GM23338 (cell line): ENCODE results near the gene RMI2. TPM values are rescaled to one million over a fixed set of nuclear protein-coding genes. Genes with fewer than 3 reads are reported as not detected.

Experiments used
- ATAC-seq: fragments of 200-7000 bp; cut with Tn5 transposase; 3 replicates; pipeline ENCODE4 v1.9.1; 2020
- DNase-seq: peaks from one replicate; pipeline ENCODE4 v3.0.0-alpha.2; 2015; ENCODE audit warnings: low spot score
- H2AFZ ChIP-seq: fragments of 200-600 bp; sonication (generic); 2 replicates; pipeline ENCODE4 v1.8.0; 2016; ENCODE audit warnings: antibody characterized with exemption, mild to moderate bottlenecking, moderate library complexity
- H3F3A ChIP-seq: fragments of 200-600 bp; sonication (generic); replicated peaks from 2 replicates; pipeline ENCODE4 v1.8.0; 2017; ENCODE audit warnings: antibody characterized with exemption, mixed run types, low read depth
- H3K27ac ChIP-seq: fragments of 200-600 bp; sonication (generic); 2 replicates; pipeline ENCODE4 v1.6.1; 2016; ENCODE audit warnings: low read depth
- H3K27me3 ChIP-seq: fragments of 200-600 bp; sonication (generic); 2 replicates; pipeline ENCODE4 v1.8.0; 2016; ENCODE audit warnings: mild to moderate bottlenecking, mixed run types, moderate library complexity; ENCODE audit not compliant: insufficient read depth
- H3K36me3 ChIP-seq: fragments of 200-600 bp; sonication (generic); 2 replicates; pipeline ENCODE4 v1.8.0; 2016; ENCODE audit warnings: mild to moderate bottlenecking; ENCODE audit not compliant: insufficient read depth
- H3K4me1 ChIP-seq: fragments of 200-600 bp; sonication (generic); 2 replicates; pipeline ENCODE4 v1.8.0; 2016; ENCODE audit warnings: mild to moderate bottlenecking, moderate library complexity; ENCODE audit not compliant: insufficient read depth
- H3K4me2 ChIP-seq: fragments of 200-600 bp; sonication (generic); 2 replicates; pipeline ENCODE4 v1.7.1; 2017; ENCODE audit warnings: mixed run types
- H3K4me3 ChIP-seq: fragments of 200-600 bp; sonication (generic); 2 replicates; pipeline ENCODE4 v1.6.1; 2016; ENCODE audit warnings: mixed run types
- H3K79me2 ChIP-seq: fragments of 200-600 bp; sonication (generic); replicated peaks from 2 replicates; pipeline ENCODE4 v1.8.0; 2017; ENCODE audit warnings: mild to moderate bottlenecking; ENCODE audit not compliant: insufficient read depth
- H3K9me2 ChIP-seq: fragments of 200-600 bp; sonication (generic); 2 replicates; pipeline ENCODE4 v1.8.0; 2017; ENCODE audit not compliant: insufficient read depth
- H4K20me1 ChIP-seq: fragments of 200-600 bp; sonication (generic); replicated peaks from 2 replicates; pipeline ENCODE4 v1.8.0; 2017; ENCODE audit warnings: mild to moderate bottlenecking; ENCODE audit not compliant: insufficient read depth
- H3K27ac Mint-ChIP-seq: 2 replicates; pipeline ENCODE4 v1.8.0; 2020; ENCODE audit warnings: inconsistent platforms, mild to moderate bottlenecking, moderate library complexity, mixed read lengths
- H3K27me3 Mint-ChIP-seq: 3 replicates; pipeline ENCODE4 v1.8.0; 2022; ENCODE audit warnings: low read depth, mild to moderate bottlenecking, moderate library complexity, mixed read lengths, inconsistent platforms; ENCODE audit not compliant: insufficient read depth, poor library complexity
- H3K36me3 Mint-ChIP-seq: 3 replicates; pipeline ENCODE4 v1.8.0; 2021; ENCODE audit warnings: low read depth, mild to moderate bottlenecking, inconsistent platforms, moderate library complexity, mixed read lengths
- H3K4me1 Mint-ChIP-seq: 3 replicates; pipeline ENCODE4 v1.8.0; 2020; ENCODE audit warnings: mild to moderate bottlenecking, inconsistent platforms, mixed read lengths
- H3K4me3 Mint-ChIP-seq: 3 replicates; pipeline ENCODE4 v1.8.0; 2021; ENCODE audit warnings: moderate library complexity, mild to moderate bottlenecking, inconsistent platforms, mixed read lengths
- H3K9me3 Mint-ChIP-seq: 3 replicates; pipeline ENCODE4 v1.8.0; 2020; ENCODE audit warnings: moderate library complexity, mild to moderate bottlenecking, inconsistent platforms, mixed read lengths
- CREB1 ChIP-seq: fragments of 250-450 bp; sonication (Bioruptor Pico); IDR thresholded peaks from 2 replicates; pipeline ENCODE4 v1.5.0; 2020; ENCODE audit warnings: low read depth, mild to moderate bottlenecking, moderate library complexity
- EZH2 ChIP-seq: fragments of 200-600 bp; sonication (generic); IDR thresholded peaks from one replicate; pipeline ENCODE4 v1.8.0; 2017; ENCODE audit warnings: antibody characterized with exemption, mild to moderate bottlenecking, low read depth; ENCODE audit not compliant: unreplicated experiment
- EZH2phosphoT487 ChIP-seq: fragments of 200-600 bp; sonication (generic); IDR thresholded peaks from one replicate; pipeline ENCODE4 v1.8.1; 2018; ENCODE audit warnings: antibody characterized with exemption; ENCODE audit not compliant: unreplicated experiment
- JUNB ChIP-seq: IDR thresholded peaks from one replicate; pipeline ENCODE4 v1.6.1; 2016; ENCODE audit warnings: antibody characterized with exemption; ENCODE audit not compliant: unreplicated experiment
- NANOG ChIP-seq: IDR thresholded peaks from 2 replicates; pipeline ENCODE4 v1.6.1; 2016; ENCODE audit warnings: antibody characterized with exemption, borderline replicate concordance
- POLR2AphosphoS5 ChIP-seq: IDR thresholded peaks from 2 replicates; pipeline ENCODE4 v1.6.1; 2016; ENCODE audit warnings: antibody characterized with exemption, low read depth
- STAT1 ChIP-seq: IDR thresholded peaks from one replicate; pipeline ENCODE4 v1.6.1; 2016; ENCODE audit warnings: antibody characterized with exemption; ENCODE audit not compliant: unreplicated experiment
- ZNF114 ChIP-seq: fragments of 250-450 bp; sonication (Bioruptor Pico); IDR thresholded peaks from 2 replicates; pipeline ENCODE4 v1.5.0; 2020; ENCODE audit warnings: mild to moderate bottlenecking, moderate library complexity
- ZNF331 ChIP-seq: fragments of 250-450 bp; sonication (Bioruptor Pico); IDR thresholded peaks from 2 replicates; pipeline ENCODE4 v1.5.0; 2020; ENCODE audit warnings: low read depth, mild to moderate bottlenecking, moderate library complexity
- polyA plus RNA-seq: library from polyadenylated mRNA; unstranded; fragments of >200 nt; fragmentation: Nextera tagmentation; extraction: Ambion mirVana; gene quantifications from 2 replicates; pipeline ENCODE4 v1.2.1, GENCODE V29; 2016
- total RNA-seq: library from RNA; depleted of rRNA; stranded (reverse); fragments of >200 nt; shearing (Covaris generic); gene quantifications from 2 replicates; pipeline ENCODE4 v1.2.3, GENCODE V29; 2014
- TF ChIP-seq, protein P1 (sequence below): IDR thresholded peaks from one replicate; pipeline ENCODE4 v1.6.1; 2018; ENCODE audit warnings: antibody characterized with exemption; ENCODE audit not compliant: unreplicated experiment
- TF ChIP-seq, protein P2 (sequence below): IDR thresholded peaks from 2 replicates; pipeline ENCODE4 v1.6.1; 2016; ENCODE audit warnings: antibody characterized with exemption
- TF ChIP-seq, protein P3 (sequence below), 2 experiments: fragments of 200-600 bp in 1 of 2; sonication (generic) in 1 of 2; conservative IDR thresholded peaks; 2 replicates each; pipeline versions ENCODE4 v1.5.1 to v1.6.1; 2016 to 2017; ENCODE audit warnings: antibody characterized with exemption in 2 of 2, low read depth in 2 of 2, mild to moderate bottlenecking in 2 of 2, moderate library complexity in 1 of 2
- TF ChIP-seq, protein P4 (sequence below): fragments of 250-450 bp; sonication (Bioruptor Pico); IDR thresholded peaks from 2 replicates; pipeline ENCODE4 v1.5.0; 2020; ENCODE audit warnings: mild to moderate bottlenecking, moderate library complexity

RMI2 gene
- total and polyA plus RNA-seq, 2 experiments from 2014 or later, result 98.2 to 108 TPM

DNA sequence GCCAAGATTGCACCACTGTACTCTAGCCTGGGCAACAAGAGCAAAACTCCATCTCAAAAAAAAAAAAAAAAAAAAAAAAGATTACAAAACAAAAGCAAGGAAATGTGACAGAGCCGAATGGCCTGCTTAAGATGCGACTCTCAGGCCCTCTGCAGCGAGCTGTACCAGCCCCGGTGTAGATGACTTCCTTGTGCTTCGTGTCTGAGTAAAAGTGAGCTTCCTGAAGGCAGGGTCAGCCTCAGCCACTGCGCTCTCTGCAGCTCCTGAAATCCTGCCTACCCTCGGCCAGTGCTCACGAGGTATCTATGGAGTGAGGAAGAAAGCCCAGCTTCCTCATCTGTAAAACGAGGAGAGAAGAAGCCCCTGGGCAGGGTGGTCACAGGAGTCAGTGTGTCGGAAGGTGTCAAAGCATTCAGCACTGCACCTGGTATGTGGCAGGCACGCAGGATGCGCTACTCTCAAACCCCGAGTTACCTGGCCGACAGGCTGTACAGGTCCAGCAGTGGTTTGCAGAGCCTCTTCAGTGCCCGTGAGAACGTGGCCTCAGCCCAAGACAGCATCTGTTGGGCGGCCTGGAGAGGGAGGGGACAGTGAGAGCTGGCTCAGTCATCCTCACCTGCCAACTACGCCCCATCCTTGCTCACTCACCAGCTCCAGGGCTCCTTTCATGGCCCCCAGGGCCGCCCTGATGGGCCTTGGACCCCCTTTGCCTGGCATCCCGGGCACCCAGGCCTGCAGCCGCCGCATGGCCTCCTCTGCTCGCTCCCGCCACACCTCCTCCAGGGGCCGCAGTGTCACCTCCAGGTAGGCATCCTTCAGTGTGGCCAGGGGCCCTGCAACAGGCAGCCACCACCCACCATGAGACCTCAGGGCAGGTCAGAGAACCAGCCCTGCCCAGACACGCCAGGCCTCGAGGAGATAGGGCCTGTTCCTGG is 44.6 kb downstream of the RMI2 start:
- Mint-ChIP-seq H3K4me3 (no peak overlapping the region; the same call in 2 of the 3 replicates), H3K27me3 (peaks cover 17% of the 10 kb centered on the region), H3K4me1 (peaks cover 34% of the 10 kb centered on the region), H3K9me3 (no peaks in the 10 kb centered on the region; the same call in 2 of the 3 replicates), H3K36me3 (no peaks in the 10 kb centered on the region), H3K27ac (no peak overlapping the region)
- Histone ChIP-seq H3K4me2 (no peak overlapping the region), H3K27me3 (no peaks in the 10 kb centered on the region), H2AFZ (no peak overlapping the region), H3K4me3 (no peak overlapping the region), H3K27ac (no peak overlapping the region), H3K4me1 (peaks cover 12% of the 10 kb centered on the region), H3K9me2 (no peaks in the 10 kb centered on the region), H3K79me2 (no peaks in the 10 kb centered on the region), H3K36me3 (no peaks in the 10 kb centered on the region), H4K20me1 (no peaks in the 10 kb centered on the region), H3F3A (peaks cover 3% of the 10 kb centered on the region; the same call in 1 of the 2 replicates)
- DNase-seq (no peak), ATAC-seq (no peak)
- TF ChIP-seq EZH2phosphoT487, result no peak
- TF ChIP-seq, protein P1, sequence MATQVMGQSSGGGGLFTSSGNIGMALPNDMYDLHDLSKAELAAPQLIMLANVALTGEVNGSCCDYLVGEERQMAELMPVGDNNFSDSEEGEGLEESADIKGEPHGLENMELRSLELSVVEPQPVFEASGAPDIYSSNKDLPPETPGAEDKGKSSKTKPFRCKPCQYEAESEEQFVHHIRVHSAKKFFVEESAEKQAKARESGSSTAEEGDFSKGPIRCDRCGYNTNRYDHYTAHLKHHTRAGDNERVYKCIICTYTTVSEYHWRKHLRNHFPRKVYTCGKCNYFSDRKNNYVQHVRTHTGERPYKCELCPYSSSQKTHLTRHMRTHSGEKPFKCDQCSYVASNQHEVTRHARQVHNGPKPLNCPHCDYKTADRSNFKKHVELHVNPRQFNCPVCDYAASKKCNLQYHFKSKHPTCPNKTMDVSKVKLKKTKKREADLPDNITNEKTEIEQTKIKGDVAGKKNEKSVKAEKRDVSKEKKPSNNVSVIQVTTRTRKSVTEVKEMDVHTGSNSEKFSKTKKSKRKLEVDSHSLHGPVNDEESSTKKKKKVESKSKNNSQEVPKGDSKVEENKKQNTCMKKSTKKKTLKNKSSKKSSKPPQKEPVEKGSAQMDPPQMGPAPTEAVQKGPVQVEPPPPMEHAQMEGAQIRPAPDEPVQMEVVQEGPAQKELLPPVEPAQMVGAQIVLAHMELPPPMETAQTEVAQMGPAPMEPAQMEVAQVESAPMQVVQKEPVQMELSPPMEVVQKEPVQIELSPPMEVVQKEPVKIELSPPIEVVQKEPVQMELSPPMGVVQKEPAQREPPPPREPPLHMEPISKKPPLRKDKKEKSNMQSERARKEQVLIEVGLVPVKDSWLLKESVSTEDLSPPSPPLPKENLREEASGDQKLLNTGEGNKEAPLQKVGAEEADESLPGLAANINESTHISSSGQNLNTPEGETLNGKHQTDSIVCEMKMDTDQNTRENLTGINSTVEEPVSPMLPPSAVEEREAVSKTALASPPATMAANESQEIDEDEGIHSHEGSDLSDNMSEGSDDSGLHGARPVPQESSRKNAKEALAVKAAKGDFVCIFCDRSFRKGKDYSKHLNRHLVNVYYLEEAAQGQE, result no peak
- TF ChIP-seq, protein P2, sequence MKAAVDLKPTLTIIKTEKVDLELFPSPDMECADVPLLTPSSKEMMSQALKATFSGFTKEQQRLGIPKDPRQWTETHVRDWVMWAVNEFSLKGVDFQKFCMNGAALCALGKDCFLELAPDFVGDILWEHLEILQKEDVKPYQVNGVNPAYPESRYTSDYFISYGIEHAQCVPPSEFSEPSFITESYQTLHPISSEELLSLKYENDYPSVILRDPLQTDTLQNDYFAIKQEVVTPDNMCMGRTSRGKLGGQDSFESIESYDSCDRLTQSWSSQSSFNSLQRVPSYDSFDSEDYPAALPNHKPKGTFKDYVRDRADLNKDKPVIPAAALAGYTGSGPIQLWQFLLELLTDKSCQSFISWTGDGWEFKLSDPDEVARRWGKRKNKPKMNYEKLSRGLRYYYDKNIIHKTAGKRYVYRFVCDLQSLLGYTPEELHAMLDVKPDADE, result no peak
- no peak for TF ChIP-seq ZNF331 (CRISPR knock-in tag)
- no peak for TF ChIP-seq EZH2
- TF ChIP-seq STAT1, result no peak
- TF ChIP-seq, protein P3, sequence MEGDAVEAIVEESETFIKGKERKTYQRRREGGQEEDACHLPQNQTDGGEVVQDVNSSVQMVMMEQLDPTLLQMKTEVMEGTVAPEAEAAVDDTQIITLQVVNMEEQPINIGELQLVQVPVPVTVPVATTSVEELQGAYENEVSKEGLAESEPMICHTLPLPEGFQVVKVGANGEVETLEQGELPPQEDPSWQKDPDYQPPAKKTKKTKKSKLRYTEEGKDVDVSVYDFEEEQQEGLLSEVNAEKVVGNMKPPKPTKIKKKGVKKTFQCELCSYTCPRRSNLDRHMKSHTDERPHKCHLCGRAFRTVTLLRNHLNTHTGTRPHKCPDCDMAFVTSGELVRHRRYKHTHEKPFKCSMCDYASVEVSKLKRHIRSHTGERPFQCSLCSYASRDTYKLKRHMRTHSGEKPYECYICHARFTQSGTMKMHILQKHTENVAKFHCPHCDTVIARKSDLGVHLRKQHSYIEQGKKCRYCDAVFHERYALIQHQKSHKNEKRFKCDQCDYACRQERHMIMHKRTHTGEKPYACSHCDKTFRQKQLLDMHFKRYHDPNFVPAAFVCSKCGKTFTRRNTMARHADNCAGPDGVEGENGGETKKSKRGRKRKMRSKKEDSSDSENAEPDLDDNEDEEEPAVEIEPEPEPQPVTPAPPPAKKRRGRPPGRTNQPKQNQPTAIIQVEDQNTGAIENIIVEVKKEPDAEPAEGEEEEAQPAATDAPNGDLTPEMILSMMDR (conservative IDR thresholded peaks at IDR 0.05; ENCODE audit: low read depth in 2 of 2), result no peak
- no peak for TF ChIP-seq CREB1 (CRISPR knock-in tag)
- no peak for TF ChIP-seq NANOG
- TF ChIP-seq ZNF114, result no peak
- no peak for TF ChIP-seq POLR2AphosphoS5
- TF ChIP-seq, protein P4, sequence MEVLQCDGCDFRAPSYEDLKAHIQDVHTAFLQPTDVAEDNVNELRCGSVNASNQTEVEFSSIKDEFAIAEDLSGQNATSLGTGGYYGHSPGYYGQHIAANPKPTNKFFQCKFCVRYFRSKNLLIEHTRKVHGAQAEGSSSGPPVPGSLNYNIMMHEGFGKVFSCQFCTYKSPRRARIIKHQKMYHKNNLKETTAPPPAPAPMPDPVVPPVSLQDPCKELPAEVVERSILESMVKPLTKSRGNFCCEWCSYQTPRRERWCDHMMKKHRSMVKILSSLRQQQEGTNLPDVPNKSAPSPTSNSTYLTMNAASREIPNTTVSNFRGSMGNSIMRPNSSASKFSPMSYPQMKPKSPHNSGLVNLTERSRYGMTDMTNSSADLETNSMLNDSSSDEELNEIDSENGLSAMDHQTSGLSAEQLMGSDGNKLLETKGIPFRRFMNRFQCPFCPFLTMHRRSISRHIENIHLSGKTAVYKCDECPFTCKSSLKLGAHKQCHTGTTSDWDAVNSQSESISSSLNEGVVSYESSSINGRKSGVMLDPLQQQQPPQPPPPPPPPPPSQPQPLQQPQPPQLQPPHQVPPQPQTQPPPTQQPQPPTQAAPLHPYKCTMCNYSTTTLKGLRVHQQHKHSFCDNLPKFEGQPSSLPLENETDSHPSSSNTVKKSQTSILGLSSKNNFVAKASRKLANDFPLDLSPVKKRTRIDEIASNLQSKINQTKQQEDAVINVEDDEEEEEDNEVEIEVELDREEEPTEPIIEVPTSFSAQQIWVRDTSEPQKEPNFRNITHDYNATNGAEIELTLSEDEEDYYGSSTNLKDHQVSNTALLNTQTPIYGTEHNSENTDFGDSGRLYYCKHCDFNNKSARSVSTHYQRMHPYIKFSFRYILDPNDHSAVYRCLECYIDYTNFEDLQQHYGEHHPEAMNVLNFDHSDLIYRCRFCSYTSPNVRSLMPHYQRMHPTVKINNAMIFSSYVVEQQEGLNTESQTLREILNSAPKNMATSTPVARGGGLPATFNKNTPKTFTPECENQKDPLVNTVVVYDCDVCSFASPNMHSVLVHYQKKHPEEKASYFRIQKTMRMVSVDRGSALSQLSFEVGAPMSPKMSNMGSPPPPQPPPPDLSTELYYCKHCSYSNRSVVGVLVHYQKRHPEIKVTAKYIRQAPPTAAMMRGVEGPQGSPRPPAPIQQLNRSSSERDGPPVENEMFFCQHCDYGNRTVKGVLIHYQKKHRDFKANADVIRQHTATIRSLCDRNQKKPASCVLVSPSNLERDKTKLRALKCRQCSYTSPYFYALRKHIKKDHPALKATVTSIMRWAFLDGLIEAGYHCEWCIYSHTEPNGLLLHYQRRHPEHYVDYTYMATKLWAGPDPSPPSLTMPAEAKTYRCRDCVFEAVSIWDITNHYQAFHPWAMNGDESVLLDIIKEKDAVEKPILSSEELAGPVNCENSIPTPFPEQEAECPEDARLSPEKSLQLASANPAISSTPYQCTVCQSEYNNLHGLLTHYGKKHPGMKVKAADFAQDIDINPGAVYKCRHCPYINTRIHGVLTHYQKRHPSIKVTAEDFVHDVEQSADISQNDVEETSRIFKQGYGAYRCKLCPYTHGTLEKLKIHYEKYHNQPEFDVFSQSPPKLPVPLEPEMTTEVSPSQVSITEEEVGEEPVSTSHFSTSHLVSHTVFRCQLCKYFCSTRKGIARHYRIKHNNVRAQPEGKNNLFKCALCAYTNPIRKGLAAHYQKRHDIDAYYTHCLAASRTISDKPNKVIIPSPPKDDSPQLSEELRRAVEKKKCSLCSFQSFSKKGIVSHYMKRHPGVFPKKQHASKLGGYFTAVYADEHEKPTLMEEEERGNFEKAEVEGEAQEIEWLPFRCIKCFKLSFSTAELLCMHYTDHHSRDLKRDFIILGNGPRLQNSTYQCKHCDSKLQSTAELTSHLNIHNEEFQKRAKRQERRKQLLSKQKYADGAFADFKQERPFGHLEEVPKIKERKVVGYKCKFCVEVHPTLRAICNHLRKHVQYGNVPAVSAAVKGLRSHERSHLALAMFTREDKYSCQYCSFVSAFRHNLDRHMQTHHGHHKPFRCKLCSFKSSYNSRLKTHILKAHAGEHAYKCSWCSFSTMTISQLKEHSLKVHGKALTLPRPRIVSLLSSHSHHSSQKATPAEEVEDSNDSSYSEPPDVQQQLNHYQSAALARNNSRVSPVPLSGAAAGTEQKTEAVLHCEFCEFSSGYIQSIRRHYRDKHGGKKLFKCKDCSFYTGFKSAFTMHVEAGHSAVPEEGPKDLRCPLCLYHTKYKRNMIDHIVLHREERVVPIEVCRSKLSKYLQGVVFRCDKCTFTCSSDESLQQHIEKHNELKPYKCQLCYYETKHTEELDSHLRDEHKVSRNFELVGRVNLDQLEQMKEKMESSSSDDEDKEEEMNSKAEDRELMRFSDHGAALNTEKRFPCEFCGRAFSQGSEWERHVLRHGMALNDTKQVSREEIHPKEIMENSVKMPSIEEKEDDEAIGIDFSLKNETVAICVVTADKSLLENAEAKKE (CRISPR knock-in tag), result no peak
- TF ChIP-seq JUNB, result no peak
